Psoas muscle (tissue), 8 donors: Measurements from ENCODE around the gene EPHB6. TPM values are rescaled to one million over a fixed set of nuclear protein-coding genes. Genes with fewer than 3 reads are reported as not detected.

Source experiments
- ATAC-seq, 4 donors: fragments of 200-7000 bp; cut with Tn5 transposase; one replicate each; pipeline ENCODE4 v1.9.1; 2020; ENCODE audit warnings: moderate library complexity in 3 of 4, mild to moderate bottlenecking in 2 of 4
- DNase-seq, 2 donors: peaks; one replicate each; pipeline ENCODE4 v3.0.0-alpha.2; 2020
- H3K27ac ChIP-seq: fragments of 200-600 bp; one replicate; pipeline ENCODE4 v1.8.0; 2022
- H3K27me3 ChIP-seq, 3 donors: fragments of 200-600 bp in 1 of 3; one replicate each; pipeline versions ENCODE4 v1.6.1 to v1.8.0; 2013 to 2022; ENCODE audit warnings: low read length in 2 of 3, mild to moderate bottlenecking in 2 of 3, moderate library complexity in 1 of 3; ENCODE audit not compliant: insufficient read depth in 3 of 3
- H3K36me3 ChIP-seq, 2 donors: fragments of 200-600 bp in 1 of 2; one replicate each; pipeline versions ENCODE4 v1.6.1 to v1.8.0; 2013 to 2022; ENCODE audit warnings: low read depth in 1 of 2, mild to moderate bottlenecking in 1 of 2, moderate library complexity in 1 of 2; ENCODE audit not compliant: insufficient read depth in 1 of 2
- H3K4me1 ChIP-seq: fragments of 200-600 bp; one replicate; pipeline ENCODE4 v1.8.0; 2022
- H3K4me3 ChIP-seq: fragments of 200-600 bp; one replicate; pipeline ENCODE4 v1.8.0; 2022; ENCODE audit warnings: mild to moderate bottlenecking
- H3K9me3 ChIP-seq: fragments of 200-600 bp; one replicate; pipeline ENCODE4 v1.8.0; 2022
- CTCF ChIP-seq: fragments of 200-600 bp; IDR thresholded peaks from one replicate; pipeline ENCODE4 v1.8.0; 2022; ENCODE audit warnings: antibody characterized with exemption
- WGBS, 3 donors: extraction: QIAGEN DNeasy Blood & Tissue Kit; methylation state at CpG; one replicate each; pipeline versions ENCODE4 v1.1.6 to v1.1.7; 2013; 5-methylcytosine and 5-hydroxymethylcytosine counted together
- intact Hi-C, 2 donors: fragments of 100-400 bp; cut with DNase I; formaldehyde crosslinking; loops; one replicate each; pipeline versions ENCODE4 v1.11.0 to v1.14.2; 2022
- polyA plus RNA-seq, 3 donors: library from polyadenylated mRNA; stranded (reverse); fragments of 200-250 nt; gene quantifications; one replicate each; pipeline ENCODE4 v1.2.3, GENCODE V29; 2013
- total RNA-seq, 4 donors: library from RNA; stranded (reverse); fragmentation: NEBNext Ultra II Directional in 2 of 4; extraction: Animal tissue kit (Norgen Biotek cat#: 25700) in 2 of 4; gene quantifications; one replicate each; pipeline versions ENCODE4 v1.2.1 to v1.2.4, GENCODE V29; 2021 to 2023
- donor health status: healthy with polysubstance abuse.
- donor health status: DM: no; HTN: no; CAD: no; lungs with moderate emphysema.
- donor health status: Bipolar disorder and iron deficiency.
- donor health status: healthy.
- donor health status: DM: yes; HTN: yes; CAD: no.
- donor health status: DM: no; HTN: no; CAD: no.
- donor health status: DM: no; HTN: no; CAD: no.
- donor health status: DM: yes; HTN: yes; CAD: no.

Gene EPHB6
- total and polyA plus RNA-seq, 7 donors, result 0.57 to 5.7 (median 2.9) TPM

- Histone ChIP-seq H3K27ac (no peak overlapping the region), H3K4me3 (no peak overlapping the region), H3K27me3 (no peaks in the 10 kb centered on the region), H3K4me1 (no peaks in the 10 kb centered on the region), H3K9me3 (no peaks in the 10 kb centered on the region), H3K36me3 (no peaks in the 10 kb centered on the region)
- no peak for TF ChIP-seq CTCF
- WGBS, 3 donors, result 88 to 91% (median 89%) methylated on average over 2 of the region's 2 CpGs
- DNase-seq (no peak), ATAC-seq (no peak)
- intact Hi-C loops, result no loop called here
Measured at GRCh38 chr7:142869434-142869833, 14.6 kb downstream of the EPHB6 start.

- ATAC-seq (no peak), DNase-seq (peak in 1 of 2 donors; percentile 41)
- TF ChIP-seq CTCF, result no peak
- Histone ChIP-seq H3K4me1 (no peaks in the 10 kb centered on the region), H3K9me3 (no peaks in the 10 kb centered on the region), H3K27me3 (no peaks in the 10 kb centered on the region), H3K27ac (no peak overlapping the region), H3K36me3 (no peaks in the 10 kb centered on the region), H3K4me3 (no peak overlapping the region)
- 58 to 76% (median 63%) methylated on average over 8 of the region's 8 CpGs for WGBS, 3 donors
- intact Hi-C loops, result no loop called here
Measured at GRCh38 chr7:142870147-142870559, 15.3 kb downstream of the EPHB6 start.

GRCh38 chr7:142870566-142871259, 15.8 kb downstream of the EPHB6 start:
- Histone ChIP-seq H3K4me1 (no peaks in the 10 kb centered on the region), H3K27me3 (no peaks in the 10 kb centered on the region), H3K9me3 (no peaks in the 10 kb centered on the region), H3K27ac (no peak overlapping the region), H3K4me3 (no peak overlapping the region), H3K36me3 (no peaks in the 10 kb centered on the region)
- peak in 1 of 2 donors; percentile 43 for DNase-seq
- intact Hi-C loops, result no loop called here
- no peak for ATAC-seq
- 74 to 81% (median 78%) methylated on average over 14 of the region's 14 CpGs for WGBS, 3 donors
- no peak for TF ChIP-seq CTCF

GRCh38 chr7:142871260-142872105, 16.6 kb downstream of the EPHB6 start:
- ATAC-seq (no peak), DNase-seq (no peak)
- WGBS, 3 donors, result 79 to 81% (median 80%) methylated on average over 23 of the region's 23 CpGs
- Histone ChIP-seq H3K9me3 (no peaks in the 10 kb centered on the region), H3K4me3 (no peak overlapping the region), H3K36me3 (no peaks in the 10 kb centered on the region), H3K4me1 (no peaks in the 10 kb centered on the region), H3K27ac (no peak overlapping the region), H3K27me3 (no peaks in the 10 kb centered on the region)
- intact Hi-C loops, result no loop called here
- no peak for TF ChIP-seq CTCF
